GM18520 (cell line): Measurements from ENCODE around the gene GREB1.

Experiments used
- ATAC-seq: cut with Tn5 transposase; IDR thresholded peaks from one replicate; pipeline ENCODE4 v1.9.1; 2021; ENCODE audit not compliant: unreplicated experiment

Gene GREB1

DNA sequence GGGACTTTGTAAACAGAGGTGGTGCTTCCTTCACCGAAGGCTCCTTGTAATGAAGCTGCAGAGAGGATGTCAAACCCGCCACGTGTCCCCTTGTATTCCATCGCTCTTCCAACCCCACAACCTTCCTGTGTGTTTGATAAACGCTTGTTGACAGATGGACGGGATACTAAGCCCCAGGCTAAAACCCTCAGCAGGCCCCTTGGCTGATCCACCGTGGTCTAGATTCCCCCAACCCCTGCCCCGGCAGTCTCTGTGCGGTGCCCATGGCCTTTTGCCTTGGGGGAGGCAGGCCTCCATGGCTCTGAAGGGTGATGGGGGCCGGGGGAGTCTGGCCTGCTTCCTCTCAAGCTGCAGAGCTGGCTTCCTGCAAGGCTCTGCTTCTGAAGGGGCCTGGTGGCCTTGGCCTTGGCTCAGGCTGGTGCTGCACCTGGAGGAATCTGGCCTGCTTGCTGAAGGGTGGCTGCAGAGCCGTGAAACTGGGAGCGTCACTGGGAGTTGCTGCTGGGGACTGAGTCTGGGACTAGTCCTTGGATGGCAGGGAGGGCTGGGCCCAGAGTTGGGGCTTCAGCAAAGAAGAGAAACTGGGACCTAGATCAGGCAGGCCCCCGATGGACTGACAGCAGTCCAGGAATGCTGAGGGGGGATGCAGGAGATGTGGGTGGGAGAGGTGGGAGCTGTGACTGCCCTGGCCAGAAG, 145.8 kb downstream of the GREB1 start:
- ATAC-seq, result no peak

DNA sequence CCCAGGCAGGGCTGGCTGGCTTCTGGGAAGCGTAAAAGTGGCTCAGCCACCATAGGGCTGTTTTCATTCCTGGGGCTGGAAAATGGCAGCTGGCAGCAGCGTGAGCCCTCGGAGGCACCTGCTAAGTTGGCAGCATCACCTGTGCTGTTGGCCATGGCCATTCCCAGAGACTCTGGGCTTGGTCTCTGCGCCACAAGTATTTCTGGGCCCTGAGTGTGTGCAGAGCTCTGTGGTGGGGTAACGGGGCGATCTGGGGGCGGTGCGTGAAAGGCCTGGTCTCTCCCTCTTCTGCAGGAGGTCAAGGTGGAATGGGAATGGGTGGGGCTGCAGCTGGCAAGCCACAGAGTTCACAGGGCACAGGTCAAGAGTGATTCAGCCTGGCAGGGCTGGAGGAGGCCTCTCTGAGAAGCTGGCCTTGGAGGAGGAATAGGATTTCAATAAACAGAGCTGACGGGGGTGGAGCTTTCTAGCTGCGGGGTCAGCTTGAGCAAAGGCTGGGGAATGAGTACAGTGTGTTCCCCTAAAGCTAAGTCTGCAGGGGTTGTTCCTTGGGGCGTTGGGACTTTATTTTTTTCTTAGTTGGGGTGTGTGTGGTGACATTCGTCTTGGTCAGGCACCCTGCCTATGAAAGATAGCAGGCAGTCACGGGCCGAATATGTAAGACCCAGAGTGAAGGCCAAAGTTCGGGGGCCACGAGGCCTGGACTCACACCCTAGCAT, 146.5 kb downstream of the GREB1 start:
- ATAC-seq, result no peak

DNA sequence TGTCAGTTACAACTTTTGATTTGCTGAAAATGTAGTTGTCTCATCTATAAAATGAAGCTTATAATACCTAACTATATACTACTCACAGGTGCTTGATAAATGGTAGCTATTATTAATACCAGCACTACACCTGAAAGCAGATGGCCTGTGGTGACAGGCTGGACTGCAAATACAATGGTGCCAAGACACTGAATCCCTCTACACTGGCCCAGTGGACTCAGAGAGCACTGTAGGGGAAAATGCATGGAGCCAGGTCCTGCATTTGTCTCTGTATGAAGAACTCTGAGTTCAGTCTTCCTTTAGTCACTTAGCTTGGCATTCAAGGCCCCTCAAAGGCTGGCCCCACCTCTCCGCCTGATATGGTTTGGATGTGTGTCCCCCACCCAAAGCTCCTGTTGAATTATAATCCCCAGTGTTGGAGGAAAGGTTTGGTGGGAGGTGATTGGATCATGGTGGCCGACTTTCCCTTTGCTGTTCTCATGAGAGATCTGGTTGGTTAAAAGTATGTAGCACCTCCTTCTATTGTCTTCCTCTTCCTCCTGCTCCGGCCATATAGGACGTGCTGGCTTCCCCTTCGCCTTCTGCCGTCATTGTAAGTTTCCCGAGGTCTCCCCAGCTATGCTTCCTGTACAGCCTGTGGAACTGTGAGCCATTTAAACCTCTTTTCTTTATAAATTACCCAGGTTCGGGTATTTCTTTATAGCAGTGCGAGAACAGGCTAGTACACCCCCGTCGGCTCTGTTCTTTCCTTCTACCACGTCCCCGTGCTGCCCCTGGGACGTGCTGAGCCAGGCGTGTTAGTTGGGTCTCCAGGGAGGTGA, 147.3 kb downstream of the GREB1 start:
- no peak for ATAC-seq

DNA sequence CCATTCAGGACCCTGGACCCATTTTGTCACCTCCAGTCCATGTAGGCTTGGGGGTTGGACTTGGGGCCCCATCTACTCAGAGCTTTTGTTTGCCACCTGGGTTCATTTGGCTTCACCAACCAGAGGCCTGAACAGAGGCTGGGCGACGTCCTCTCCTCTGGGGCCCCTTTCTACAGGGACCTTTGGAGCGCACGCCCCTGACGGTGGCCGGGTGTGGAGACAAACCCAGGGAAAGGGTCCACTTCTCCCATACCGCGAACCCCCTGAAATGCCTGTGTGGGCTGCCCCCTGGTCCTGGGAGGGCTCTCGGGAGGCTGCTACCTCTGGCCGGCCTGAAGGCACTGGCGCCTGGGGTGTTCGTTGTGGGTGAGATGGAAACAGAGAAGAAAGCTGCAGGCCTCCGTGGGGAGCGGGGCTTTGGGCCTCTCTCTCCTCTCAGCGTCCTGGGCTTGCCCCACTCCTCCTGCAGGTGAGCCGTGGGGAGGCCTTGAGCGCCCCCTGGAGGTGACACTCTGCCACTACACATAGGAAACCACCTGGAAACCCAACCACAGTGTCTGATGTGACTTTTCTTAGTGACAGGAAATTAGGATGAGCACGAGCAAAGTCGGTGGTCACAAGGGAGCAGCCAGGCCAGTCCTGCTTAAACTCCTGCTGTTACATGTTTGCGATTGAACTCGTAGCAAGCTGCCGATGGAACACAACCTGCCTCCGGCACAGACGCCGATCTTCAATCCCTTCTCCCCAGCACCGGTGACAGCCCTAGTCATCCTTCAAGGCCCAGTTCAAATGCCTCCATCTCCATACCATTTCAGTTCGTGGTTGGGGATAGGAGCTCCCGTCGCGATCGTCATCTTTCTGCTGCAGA, 148.1 kb downstream of the GREB1 start:
- ATAC-seq, result no peak

DNA sequence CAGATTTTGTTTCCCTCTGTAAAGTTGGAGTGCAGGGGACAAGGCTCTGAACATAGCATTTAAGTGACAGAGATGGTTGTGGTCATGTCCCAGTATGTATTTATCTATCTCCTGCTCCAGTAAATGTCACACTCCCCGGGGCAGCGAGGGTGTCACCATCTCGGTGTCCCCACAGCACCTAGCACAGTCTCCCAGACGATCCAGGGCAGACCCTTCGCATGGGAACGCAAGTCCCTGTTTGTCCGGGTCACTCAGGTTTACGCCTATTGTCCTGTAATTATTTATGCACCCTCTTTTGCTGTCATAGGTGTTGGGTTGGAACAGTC, 148.7 kb downstream of the GREB1 start:
- no peak for ATAC-seq

DNA sequence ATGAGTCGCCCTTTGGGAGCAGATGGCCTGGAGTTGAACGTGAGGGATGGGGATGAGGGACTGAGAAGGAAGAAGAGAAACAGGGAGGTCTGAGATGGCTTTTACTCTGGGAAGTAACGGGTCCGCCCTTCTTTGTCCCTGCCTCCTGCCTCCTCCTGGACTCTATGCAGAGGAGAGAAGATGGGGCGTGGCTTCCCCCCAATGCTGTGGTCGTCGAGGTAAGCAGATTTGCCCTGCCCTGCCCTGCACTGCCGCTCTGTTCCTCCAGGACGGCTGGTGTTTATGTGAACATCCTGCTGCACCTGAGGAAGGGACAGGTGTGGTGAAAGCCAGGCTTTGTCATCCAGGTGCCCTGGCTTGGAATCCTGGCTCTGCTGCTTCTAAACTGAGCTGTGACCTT, 149.6 kb downstream of the GREB1 start:
- ATAC-seq, result no peak

DNA sequence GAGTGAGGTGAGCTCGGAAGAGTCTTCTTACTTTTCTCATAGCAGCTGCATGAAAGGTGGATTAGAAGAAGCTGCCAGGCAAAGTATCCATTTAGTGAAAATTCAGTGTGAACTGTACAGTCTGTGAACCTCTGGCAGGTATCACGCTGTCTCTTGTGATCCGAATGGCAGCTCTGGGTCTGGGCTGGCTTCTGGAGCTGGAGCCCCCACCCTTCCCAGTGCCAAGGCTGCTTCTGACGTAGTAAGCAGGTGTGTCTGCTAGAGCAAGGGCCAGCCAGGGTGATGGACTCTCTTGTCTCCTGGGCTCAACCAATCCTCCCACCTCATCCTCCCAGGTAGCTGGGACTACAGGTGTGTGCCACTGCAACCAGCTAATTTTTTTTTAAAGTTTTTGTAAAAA, 150.1 kb downstream of the GREB1 start:
- ATAC-seq, result no peak

DNA sequence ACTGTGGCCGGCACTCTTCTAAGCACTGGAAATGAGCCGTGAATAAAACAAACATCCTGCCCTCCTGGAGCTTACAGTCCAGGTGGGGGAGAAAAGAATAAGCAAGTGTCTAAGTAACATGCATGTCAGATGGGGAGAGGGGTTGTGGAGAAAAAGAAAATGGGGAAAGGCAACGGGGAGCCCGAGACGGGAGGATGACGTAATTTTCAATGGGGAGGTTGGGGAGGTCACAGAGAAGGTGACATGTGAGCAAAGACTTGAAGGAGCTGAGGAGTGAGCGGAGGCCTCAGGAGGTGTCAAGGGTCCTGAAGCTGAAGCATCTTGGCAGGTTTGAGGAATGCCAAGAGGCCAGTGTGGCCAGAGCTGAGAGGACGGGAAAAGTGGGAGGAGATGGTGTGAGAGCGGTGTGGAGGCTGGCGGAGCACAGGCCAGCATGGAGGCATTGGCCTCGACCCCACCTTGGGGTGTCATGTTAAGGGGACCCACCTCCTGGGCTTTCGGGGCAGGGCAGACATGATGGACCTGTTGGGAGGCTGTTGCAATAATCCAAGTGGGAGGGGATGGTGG, 151.1 kb downstream of the GREB1 start:
- no peak for ATAC-seq

DNA sequence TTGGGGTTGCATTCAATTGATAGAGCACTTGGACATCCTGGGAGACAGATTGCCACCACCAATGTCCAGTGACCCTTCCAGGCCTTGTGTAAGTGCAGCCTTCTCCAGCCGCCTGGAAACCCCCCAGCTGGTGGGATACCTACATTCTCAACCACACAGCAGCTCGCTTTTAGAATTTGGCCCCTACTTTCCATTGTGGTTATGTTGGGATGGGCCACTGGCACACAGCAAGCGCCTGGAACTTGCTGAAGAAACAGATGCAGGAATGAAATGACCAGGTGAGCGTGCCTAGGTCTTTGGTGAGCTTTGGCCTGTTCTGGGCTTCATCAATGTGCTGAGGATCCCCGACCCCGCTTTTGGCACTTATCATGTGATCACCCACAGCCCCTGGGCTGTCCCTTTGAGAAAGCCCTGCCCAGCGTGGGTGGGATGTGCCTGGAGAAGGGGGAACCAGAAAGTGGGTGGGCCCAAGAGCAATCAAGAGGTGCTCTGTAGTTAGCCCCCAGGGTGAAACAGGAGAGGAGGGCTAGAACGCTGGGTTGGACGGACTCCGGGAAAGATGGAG, 152.1 kb downstream of the GREB1 start:
- ATAC-seq, result no peak

DNA sequence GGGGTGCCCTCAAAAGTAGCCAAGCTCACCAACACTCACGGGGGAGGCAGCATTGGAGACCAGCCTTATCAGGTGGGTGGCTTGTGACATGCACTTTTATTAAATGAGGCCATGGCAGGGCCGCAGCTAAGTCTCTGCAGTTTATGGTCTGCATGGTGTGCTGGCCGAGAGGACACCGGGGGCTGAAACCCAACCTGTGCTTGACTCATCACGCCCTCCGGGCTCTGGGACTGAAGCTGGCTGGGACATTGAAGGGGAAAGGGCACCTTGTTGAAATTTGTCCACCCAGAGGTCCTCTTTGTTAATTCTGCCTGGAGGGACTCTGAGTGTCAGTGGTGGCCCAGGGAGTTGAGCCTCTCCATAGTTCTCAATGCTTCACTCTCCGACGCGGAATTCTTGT, 153.9 kb downstream of the GREB1 start:
- no peak for ATAC-seq

DNA sequence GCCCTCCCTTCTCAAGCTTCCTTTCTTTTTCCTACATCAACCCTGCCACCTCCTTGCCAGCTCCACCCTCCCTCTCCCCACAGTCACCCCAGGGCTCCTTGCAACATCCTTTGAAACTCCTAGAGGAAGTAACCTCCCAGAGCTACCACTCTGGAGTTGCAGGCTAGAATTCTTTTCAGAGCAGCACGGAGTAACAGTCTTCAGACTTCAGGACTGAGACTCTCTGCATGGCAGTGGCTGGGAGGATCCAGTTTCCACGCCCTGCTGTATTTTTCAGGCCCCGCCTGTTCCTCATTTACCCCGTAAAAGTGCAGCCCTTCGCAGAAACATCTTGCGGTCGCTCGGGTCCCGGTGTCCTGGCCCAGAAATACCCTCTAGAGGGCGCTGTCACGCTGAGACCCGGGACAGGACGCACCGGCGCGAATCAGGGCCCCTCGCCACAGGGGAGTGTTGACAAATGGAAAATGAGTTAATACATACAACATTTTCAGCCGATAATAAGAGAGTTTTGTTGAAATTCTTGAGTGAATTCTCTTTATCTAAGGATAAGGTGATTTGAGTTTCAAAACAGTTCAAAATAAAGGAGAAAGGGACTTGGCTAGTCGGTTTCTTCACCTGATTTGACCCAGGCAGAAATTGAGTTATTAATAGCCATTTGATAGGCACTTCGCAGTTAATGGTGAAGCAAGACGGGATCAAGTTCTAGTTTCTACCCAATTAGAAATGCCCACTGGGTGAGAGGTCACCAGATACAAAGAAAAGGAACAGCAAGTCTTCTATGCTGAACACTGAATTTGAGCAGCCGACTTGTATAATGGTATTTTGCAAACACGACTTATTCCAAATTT, 154.6 kb downstream of the GREB1 start:
- ATAC-seq, result peak; percentile 43

DNA sequence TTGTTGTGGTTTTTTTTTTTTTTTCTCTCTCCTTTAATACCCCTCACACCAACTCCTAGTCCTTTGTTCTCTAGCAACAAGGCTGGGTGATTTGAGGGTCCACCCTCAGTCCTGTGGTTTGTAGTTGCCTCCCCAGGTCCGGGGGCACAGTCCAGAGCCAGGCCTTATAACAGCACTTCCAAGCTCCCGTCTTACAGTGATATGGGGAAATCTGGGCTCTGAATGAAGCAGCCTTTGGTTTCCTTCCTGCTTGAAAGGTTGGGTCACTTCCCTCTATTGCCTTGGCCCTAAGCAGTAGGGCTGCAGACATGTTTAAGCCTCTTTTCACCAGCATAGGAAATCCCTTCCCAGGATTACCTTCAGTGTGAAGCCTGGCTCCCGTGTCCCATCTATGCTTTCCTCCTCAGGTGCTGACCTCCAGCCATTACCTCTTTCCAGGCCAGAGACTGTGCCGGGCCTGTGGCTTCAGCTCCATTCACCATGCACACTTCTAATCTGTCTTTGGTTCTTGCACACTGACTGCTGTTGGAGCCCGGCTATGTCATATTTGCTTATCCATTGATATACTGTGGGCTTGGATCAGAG, 157.3 kb downstream of the GREB1 start:
- ATAC-seq, result no peak
